GM12891 (cell line): ENCODE results near the gene NTNG1.

Source experiments
- PAX5 ChIP-seq: IDR thresholded peaks from 2 replicates; pipeline ENCODE4 v1.6.1; 2011; ENCODE audit warnings: low read length, moderate library complexity, mild to moderate bottlenecking; ENCODE audit not compliant: insufficient read depth, severe bottlenecking
- POLR2A ChIP-seq: IDR thresholded peaks from 2 replicates; pipeline ENCODE4 v1.6.1; 2011; ENCODE audit warnings: low read depth, low read length, control low read depth
- POLR2AphosphoS5 ChIP-seq: IDR thresholded peaks from 2 replicates; pipeline ENCODE4 v1.6.1; 2011; ENCODE audit warnings: low read depth, low read length, control low read depth
- POU2F2 ChIP-seq: IDR thresholded peaks from 2 replicates; pipeline ENCODE4 v1.6.1; 2011; ENCODE audit warnings: low read depth, mild to moderate bottlenecking, control low read depth, low read length, moderate library complexity
- TAF1 ChIP-seq: IDR thresholded peaks from 2 replicates; pipeline ENCODE4 v1.6.1; 2011; ENCODE audit warnings: low read depth, low read length, control low read depth

DNA sequence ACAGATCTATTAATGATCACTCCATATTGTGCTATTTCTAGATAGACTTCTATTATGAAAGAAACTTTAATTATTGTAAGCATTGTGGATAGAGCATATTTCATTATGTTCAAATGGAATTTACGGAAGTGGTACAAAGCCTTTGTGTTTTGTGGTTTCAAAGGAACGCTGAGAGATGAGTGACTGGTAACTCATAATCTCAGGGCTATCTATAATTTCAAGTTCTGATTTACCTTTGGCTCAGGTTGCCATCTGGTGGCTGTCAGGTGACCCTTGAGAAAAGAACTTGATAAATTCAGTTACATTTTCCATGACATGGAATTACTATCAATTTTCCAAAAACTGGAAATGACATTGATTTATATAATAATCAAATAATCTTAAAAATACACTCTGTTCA, 12.2 kb downstream of the NTNG1 start:
- TF ChIP-seq POLR2A: no peak
- TF ChIP-seq POLR2AphosphoS5: no peak
- no peak for TF ChIP-seq TAF1
- TF ChIP-seq POU2F2: no peak
- TF ChIP-seq PAX5: no peak
